ENCODE data around the gene GTF2H1.

Gene GTF2H1

DNA sequence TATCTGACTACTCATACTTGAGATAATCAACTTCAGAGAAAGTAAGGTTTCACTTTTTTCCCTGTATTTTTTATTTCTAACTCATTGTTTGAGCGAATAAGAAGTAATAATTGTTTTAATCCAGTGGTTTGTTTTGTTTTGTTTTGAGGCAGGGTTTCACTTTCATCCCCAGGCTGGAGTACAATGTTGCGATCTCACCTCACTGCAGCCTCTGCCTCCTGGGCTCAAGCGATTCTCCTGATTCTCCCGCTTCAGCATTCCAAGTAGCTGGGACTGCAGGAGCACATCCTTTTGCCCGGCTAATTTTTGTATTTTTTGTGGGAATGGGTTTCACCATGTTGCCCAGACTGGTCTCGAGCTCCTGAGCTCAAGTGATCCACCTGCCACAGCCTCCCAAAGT is 8.6 kb downstream of the GTF2H1 start:
- DNase-seq: no peak
- Histone ChIP-seq H3K4me3 (ENCODE audit: low read depth, low read length) (no peak overlapping the region), H3K36me3 (peaks cover 45% of the 10 kb centered on the region), H3K27me3 (ENCODE audit: insufficient read depth, low read depth, severe bottlenecking) (no peaks in the 10 kb centered on the region), H3K27ac (no peak overlapping the region), H3K9me3 (ENCODE audit: severe bottlenecking) (no peaks in the 10 kb centered on the region)
- TF ChIP-seq, protein P1, sequence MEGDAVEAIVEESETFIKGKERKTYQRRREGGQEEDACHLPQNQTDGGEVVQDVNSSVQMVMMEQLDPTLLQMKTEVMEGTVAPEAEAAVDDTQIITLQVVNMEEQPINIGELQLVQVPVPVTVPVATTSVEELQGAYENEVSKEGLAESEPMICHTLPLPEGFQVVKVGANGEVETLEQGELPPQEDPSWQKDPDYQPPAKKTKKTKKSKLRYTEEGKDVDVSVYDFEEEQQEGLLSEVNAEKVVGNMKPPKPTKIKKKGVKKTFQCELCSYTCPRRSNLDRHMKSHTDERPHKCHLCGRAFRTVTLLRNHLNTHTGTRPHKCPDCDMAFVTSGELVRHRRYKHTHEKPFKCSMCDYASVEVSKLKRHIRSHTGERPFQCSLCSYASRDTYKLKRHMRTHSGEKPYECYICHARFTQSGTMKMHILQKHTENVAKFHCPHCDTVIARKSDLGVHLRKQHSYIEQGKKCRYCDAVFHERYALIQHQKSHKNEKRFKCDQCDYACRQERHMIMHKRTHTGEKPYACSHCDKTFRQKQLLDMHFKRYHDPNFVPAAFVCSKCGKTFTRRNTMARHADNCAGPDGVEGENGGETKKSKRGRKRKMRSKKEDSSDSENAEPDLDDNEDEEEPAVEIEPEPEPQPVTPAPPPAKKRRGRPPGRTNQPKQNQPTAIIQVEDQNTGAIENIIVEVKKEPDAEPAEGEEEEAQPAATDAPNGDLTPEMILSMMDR (IDR thresholded peaks at IDR 0.05; ENCODE audit: low read depth, low read length): no peak

DNA sequence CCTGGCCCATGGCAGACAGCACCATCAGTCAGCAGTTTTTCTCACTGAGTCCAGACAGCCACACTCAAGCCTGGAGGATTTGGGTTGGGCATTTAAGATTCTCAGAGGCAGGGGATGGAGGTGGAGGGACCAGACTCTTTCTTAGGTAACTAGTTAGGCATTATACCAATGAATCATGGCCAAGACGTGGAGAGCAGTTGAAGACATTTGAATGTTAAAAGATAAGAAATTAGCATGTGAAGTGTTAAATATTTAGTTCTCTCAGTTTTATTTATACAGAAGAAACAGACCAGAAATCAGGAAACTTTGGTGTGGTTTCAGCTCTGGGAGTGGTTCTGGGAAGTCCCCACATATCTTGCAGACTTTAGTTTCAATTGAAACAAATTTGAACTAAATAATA is 9.9 kb downstream of the GTF2H1 start:
- DNase-seq: no peak
- Histone ChIP-seq H3K27ac (no peak overlapping the region), H3K36me3 (peaks cover 50% of the 10 kb centered on the region), H3K27me3 (ENCODE audit: insufficient read depth, low read depth, severe bottlenecking) (no peaks in the 10 kb centered on the region), H3K9me3 (ENCODE audit: severe bottlenecking) (no peaks in the 10 kb centered on the region), H3K4me3 (ENCODE audit: low read depth, low read length) (no peak overlapping the region)
- TF ChIP-seq, protein P1 (IDR thresholded peaks at IDR 0.05; ENCODE audit: low read depth, low read length): no peak

DNA sequence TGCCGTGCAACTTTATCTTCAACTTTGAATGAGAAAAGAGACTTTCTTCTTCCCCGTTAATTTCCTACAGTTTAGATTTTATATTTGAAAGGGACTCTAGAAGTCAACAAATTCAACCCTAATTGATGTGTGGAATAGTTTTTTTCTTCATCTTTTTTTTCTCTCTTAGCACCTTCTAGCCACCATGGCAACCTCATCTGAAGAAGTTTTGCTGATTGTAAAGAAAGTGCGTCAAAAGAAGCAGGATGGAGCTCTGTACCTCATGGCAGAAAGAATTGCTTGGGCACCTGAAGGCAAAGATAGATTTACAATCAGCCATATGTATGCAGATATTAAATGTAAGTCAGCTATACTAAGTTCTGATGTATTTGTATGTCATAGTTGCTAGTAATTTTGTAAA is 10.5 kb downstream of the GTF2H1 start:
- Histone ChIP-seq H3K36me3 (peaks cover 52% of the 10 kb centered on the region), H3K27me3 (ENCODE audit: insufficient read depth, low read depth, severe bottlenecking) (no peaks in the 10 kb centered on the region), H3K27ac (no peak overlapping the region), H3K4me3 (ENCODE audit: low read depth, low read length) (no peak overlapping the region), H3K9me3 (ENCODE audit: severe bottlenecking) (no peaks in the 10 kb centered on the region)
- DNase-seq: no peak
- TF ChIP-seq, protein P1 (IDR thresholded peaks at IDR 0.05; ENCODE audit: low read depth, low read length): no peak

DNA sequence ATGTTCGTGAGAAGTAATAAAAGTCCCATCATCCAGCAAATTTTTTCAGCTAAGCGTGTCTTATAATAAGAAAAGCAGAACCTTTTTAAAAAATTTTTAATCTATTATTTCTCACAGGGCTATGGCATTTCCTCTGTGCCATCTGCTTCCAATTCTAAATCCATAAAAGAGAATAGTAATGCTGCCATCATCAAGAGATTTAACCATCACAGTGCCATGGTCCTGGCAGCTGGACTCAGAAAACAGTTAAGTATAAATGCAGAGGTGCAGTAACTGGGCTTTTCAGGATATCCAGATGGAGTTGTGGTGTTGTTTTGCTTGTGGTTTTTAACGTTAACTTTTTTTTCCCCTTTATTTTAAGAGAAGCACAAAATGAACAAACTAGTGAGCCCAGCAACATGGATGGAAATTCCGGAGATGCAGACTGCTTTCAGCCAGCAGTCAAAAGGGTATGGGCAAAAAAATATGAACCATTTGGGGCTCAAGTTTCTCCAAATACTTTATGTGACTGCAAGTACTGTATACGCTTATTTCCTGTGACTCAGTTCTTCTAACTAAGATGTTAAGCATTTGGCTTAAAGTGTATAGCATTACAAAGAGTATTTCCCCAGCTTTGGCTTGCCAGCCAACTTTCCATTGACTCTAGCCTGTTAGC is 25.2 kb downstream of the GTF2H1 start:
- TF ChIP-seq, protein P1 (IDR thresholded peaks at IDR 0.05; ENCODE audit: low read depth, low read length): no peak
- Histone ChIP-seq H3K27me3 (ENCODE audit: insufficient read depth, low read depth, severe bottlenecking) (no peaks in the 10 kb centered on the region), H3K27ac (no peak overlapping the region), H3K4me3 (ENCODE audit: low read depth, low read length) (no peak overlapping the region), H3K9me3 (ENCODE audit: severe bottlenecking) (no peaks in the 10 kb centered on the region), H3K36me3 (peaks cover 45% of the 10 kb centered on the region)
- DNase-seq: no peak

DNA sequence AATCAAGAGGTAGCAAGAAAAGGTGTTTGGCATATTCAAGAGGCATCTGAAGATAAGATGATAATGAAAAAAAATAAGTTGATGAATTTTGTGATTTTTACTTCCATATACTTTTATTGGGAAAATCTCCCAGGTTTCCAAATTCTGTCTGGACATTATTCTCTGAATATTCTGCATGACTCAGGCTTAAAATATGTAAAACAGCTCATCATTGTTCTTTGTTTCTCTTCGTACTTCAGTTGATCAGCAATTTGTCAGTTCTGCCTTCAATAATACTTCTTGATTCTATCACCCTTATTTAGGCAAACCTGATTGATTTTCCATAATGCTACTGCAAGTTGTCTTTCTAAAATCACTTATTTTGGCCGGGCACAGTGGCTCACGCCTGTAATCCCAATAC is 30.2 kb downstream of the GTF2H1 start:
- Histone ChIP-seq H3K36me3 (peaks cover 48% of the 10 kb centered on the region), H3K27ac (no peak overlapping the region), H3K4me3 (ENCODE audit: low read depth, low read length) (no peak overlapping the region), H3K9me3 (ENCODE audit: severe bottlenecking) (no peaks in the 10 kb centered on the region), H3K27me3 (ENCODE audit: insufficient read depth, low read depth, severe bottlenecking) (no peaks in the 10 kb centered on the region)
- DNase-seq: no peak
- TF ChIP-seq, protein P1 (IDR thresholded peaks at IDR 0.05; ENCODE audit: low read depth, low read length): no peak

DNA sequence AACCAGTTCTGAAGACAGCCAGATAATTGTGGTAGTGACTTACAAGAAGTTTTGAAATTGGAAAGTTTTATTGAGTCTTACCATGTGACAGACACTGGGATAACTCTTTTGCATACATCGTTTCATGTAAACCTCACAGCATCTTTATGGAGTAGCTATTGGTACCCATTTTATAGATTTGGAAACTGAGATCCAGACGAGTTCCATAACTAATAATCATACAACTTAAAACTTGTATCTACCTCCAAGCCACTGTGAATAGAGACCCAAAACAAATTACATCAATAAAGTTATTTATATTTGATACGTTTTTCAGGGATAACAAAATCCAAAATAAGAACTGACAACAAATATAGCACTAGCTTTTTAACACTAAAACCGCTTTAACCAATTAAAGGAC is 36.3 kb downstream of the GTF2H1 start:
- Histone ChIP-seq H3K36me3 (peaks cover 55% of the 10 kb centered on the region), H3K27ac (no peak overlapping the region), H3K4me3 (ENCODE audit: low read depth, low read length) (no peak overlapping the region), H3K9me3 (ENCODE audit: severe bottlenecking) (no peaks in the 10 kb centered on the region), H3K27me3 (ENCODE audit: insufficient read depth, low read depth, severe bottlenecking) (no peaks in the 10 kb centered on the region)
- TF ChIP-seq, protein P1 (IDR thresholded peaks at IDR 0.05; ENCODE audit: low read depth, low read length): no peak
- no peak for DNase-seq

All from WERI-Rb-1 (cell line).